Subcutaneous adipose tissue (tissue), 4 donors: ENCODE measurements around the gene DAND5. TPM values are rescaled to one million over a fixed set of nuclear protein-coding genes. Genes with fewer than 3 reads are reported as not detected.

Experiments used
- CTCF ChIP-seq: fragments of 450-650 bp; IDR thresholded peaks from one replicate; pipeline ENCODE4 v1.5.1; 2016; ENCODE audit warnings: low read depth, mild to moderate bottlenecking, control low read depth, antibody characterized with exemption, moderate library complexity
- total RNA-seq, 4 donors: library from RNA; depleted of rRNA; stranded (reverse); fragments of >200 nt; gene quantifications; one replicate each; pipeline ENCODE4 v1.1.0, GENCODE V29; 2016

Gene DAND5
- total RNA-seq, 4 donors from 2014 or later: not detected

GRCh38 chr19:12947702-12948611 lies 21.4 kb upstream of the DAND5 start:
- no peak for TF ChIP-seq CTCF

- no peak for TF ChIP-seq CTCF
Measured at GRCh38 chr19:12948612-12949362, 20.6 kb upstream of the DAND5 start.

- no peak for TF ChIP-seq CTCF
Measured at GRCh38 chr19:12949363-12950283, 19.8 kb upstream of the DAND5 start.

DNA sequence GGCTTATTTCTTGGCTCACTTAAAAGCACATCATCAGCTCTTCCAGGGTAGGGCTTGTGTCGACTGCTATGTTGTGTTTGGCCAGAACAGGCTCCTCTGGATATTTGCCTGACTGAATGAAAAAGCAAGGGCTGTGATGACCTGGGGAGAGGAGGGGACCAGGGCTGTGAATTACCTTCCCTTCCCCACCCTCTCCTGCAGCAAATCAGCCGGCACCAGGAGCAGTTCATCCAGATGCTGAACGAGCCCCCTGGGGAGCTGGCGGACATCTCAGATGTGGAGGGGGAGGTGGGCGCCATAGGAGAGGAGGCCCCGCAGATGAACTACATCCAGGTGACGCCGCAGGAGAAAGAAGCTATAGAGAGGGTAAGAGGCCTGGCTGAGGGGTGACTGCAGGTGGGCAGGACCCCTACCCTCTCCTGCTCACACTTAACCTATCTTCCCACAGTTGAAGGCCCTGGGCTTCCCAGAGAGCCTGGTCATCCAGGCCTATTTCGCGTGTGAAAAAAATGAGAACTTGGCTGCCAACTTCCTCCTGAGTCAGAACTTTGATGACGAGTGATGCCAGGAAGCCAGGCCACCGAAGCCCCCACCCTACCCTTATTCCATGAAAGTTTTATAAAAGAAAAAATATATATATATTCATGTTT lies 16.8 kb upstream of the DAND5 start:
- TF ChIP-seq CTCF: no peak

DNA sequence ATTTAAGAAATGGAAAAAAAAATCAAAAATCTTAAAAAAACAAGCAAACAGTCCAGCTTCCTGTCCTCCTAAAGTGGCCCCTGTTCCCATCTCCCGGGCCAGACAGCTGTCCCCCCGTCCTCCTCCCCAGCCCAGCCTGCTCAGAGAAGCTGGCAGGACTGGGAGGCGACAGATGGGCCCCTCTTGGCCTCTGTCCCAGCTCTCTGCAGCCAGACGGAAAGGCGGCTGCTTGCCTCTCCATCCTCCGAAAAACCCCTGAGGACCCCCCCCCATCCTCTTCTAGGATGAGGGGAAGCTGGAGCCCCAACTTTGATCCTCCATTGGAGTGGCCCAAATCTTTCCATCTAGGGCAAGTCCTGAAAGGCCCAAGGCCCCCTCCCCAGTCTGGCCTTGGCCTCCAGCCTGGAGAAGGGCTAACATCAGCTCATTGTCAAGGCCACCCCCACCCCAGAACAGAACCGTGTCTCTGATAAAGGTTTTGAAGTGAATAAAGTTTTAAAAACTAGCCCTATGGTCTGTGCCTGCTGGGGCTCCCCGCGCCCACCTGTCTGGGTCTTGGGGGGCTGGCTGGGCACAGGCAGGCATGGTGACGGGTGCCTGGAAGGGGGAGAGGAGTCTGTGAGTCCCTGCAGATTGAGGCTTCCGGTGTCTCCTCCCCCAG lies 16.1 kb upstream of the DAND5 start:
- TF ChIP-seq CTCF: no peak

DNA sequence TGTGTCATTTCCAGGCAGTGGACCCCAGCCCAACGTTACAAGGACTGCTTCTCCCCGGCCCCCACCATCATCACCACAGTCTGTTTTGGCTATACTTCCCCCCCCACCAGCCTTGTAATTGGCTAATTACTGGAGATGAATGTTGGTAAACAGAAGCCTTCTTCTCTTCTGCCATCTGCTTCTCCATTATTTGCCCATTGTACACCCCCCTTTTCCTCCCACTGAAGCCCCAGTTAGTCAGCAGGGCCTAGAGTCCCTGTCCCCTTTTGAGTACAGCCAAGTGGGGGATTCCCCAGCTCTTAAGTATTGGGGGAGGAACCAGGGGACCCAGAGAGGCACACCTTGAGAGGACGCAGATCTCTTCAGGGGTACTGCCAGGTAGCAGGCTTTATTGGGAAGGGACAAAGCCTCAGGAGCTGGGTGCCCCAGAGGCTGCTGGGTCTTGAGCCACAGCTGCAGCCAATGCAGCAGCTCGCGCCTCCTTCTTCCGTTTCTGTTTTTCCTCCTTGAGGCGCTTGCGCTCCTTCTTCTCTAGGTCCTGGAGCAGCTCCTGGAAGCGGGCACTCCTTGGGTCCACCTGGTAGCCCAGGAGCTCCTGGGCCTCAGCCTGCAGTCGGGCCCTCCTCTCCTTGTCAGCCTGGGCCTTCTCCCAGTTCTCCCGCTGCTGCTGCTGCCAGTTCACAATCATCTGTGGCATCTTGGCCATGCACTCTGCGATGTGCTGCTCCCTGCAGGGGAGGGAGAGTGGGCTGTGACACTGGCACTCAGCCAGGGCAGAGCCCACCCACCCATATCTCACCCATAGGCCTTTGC lies 15.4 kb upstream of the DAND5 start:
- TF ChIP-seq CTCF: no peak
